GF-D8 (cell line): ENCODE results near the gene DNAH7.
"Not testable (repeated sequence)": the region's sequence is repeated elsewhere in the genome, so short reads cannot be mapped to it uniquely, and the experiment has no call there.

Source experiments
- DNase-seq: peaks from one replicate; lab custom pipeline; 2025; lab: John Stamatoyannopoulos, UW

Gene DNAH7

GRCh38 chr2:196068271-196069209, at the start of gene DNAH7:
TSS of gene DNAH7 (minus strand) at chr2:196068837. CDS start at chr2:196068711, 126 bp downstream.
- DNase-seq: peak; percentile 70

GRCh38 chr2:196117214-196117705, 48.6 kb upstream of the DNAH7 start:
- DNase-seq: no peak

DNA sequence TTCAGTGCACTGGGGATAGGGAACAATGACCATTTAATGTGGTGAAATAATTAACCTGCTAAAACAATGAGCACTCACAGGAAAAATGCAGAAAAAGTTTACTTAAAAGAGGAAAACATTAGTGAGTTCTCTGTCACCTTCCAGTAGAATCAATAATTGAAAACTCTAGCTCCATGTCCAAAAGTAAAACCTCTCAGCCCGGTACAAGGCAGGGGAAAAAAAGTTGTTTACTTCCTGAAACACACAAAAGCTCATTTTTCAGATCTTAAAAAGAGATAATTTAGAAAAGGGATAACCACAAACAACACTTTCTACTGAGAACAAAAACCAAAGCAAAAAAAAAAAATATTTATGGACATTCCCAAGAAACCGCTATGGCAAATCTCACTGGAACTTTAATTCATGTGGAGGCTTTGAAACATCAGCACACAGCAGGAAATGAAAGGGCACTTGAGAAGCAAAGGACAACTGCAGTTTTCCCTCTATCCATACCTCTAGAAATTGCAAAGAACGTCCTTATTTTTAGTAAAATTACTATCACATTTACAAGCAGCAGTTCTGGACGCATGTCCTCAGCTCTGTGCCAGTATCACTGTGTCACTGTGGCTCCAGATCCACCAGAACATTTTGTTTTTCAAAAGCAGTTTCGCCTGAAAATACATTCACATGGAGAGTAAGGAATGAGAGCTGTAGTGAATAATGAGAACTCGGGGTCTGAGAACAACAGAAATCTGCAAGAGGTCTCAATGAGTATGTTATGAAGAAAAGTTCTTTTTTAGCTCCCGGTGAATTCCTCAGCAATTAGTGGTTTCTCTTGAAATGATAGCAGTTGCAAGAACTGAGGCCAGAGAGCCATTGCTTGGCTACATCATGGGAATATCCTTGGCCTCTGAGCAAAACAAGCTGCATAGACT, 44.7 kb upstream of the DNAH7 start:
- no peak for DNase-seq

DNA sequence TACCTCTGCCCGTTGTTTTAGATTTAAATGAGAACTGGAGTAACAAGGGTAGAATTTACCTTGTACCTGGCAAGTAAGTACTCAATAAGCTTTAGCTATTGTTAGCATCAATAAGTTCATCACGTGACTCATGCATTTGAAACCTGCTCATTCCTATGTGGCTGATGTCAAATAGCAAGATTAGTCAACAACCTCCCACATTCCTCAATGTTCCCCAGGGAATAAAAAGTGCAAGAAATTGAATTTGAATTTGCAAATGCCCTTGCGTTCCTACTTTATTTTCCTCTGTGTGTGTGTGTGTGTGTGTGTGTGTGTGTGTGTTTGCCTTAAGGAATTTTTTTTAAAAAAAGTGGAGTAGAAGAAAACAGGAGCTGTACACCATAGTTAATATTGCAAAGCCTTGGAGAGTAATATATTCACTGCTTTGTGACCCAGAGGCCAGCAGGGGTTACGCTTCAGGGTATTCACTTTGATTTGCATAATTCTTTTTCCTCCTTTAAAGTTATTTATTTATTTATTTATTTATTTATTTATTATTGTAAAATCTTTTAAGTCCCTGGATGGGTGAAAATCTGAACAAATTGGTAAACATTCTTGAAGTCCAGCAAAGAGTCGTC, 43.9 kb upstream of the DNAH7 start:
- DNase-seq: no peak

DNA sequence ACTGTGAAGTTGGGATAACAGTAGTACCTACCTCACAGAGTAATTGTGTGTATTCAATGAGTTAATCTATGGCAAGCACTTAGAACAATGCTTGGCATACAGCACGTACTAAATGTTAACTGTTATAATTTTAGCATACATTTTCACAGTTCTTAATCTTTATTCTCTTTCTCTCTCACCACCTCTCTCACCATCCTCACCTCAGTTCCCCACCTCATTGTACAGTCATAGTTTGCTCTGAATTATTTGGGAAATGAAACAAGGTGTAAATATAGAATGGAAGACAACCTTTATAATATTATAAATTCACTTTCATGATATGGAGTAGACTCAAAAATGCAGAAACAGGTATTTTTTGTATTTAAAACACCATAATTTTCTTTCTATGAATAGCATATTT, 40.0 kb upstream of the DNAH7 start:
- no peak for DNase-seq

GRCh38 chr2:196105951-196106350, 37.3 kb upstream of the DNAH7 start:
- DNase-seq: no peak

GRCh38 chr2:196104066-196104465, 35.4 kb upstream of the DNAH7 start:
- DNase-seq: no peak

DNA sequence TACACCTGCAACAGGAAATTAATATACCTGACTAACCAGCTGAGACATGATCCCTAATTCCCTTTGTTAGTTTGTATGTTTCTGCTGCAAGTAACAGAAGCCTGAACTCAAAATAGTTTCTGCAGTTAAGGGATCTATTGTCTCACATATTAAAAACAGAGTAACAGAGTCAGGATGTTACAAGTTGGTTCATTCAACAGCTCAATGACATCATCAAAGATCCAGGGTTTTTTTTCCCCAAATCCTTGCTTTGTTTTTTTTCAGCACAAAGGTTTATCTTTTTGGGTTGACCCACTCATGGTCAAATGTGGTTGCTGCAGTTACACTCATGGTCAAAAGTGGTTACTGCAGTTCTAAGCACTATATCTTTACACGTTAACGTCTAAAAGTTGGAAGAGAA, 35.0 kb upstream of the DNAH7 start:
- no peak for DNase-seq

DNA sequence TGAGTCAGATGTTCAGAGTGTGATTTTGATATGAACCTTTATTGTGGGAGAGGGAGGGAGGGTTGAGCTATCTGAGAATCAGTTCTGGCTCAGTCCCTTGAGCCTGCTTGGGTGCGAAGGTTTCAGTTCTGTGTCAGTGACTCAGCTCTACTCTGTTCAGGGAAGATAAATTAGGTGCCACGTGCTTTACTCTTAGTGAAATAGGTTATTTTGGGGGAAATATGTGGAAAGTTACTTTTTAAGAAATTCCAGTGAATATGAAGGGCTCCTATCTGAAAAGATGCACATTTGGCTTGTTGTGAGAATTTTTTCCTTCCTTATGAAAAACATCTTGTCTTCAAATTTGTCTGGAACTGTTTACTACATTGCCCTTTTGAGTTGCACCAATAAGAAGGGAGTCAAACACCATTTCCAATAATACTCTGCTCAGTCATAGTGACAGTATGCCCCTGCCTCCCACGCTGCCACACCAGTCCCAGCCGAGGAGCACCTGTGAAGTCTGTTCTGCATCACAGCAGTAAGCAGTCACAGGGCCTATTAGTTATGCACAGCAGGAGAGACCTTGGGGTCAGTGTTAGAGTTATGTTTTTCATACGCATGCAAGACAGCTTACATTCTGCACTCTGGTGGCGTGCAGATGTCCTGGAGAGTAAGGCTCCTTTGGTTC, 32.8 kb upstream of the DNAH7 start:
- no peak for DNase-seq

DNA sequence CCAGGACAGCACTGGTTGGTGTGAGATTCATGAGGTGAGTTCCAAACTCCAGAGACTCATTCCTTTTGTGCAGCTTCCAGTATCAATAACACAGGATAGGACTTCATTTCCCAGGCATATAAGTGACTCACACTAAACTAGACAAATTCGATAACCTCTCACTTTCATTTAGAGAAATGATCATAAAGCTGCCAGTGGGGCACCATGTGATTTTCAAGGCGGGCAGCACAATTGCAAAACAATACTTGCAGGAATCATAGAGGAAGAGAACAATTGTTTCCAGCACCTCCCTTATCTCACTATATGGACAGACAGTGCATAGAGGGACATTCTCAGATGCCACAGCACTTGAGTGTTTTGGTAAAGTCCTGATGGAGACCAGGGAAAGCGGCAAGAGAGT, 31.3 kb upstream of the DNAH7 start:
- DNase-seq: no peak

- DNase-seq: no peak
These were observed 29.4 kb upstream of the DNAH7 start for GRCh38 chr2:196097864-196098660.

DNA sequence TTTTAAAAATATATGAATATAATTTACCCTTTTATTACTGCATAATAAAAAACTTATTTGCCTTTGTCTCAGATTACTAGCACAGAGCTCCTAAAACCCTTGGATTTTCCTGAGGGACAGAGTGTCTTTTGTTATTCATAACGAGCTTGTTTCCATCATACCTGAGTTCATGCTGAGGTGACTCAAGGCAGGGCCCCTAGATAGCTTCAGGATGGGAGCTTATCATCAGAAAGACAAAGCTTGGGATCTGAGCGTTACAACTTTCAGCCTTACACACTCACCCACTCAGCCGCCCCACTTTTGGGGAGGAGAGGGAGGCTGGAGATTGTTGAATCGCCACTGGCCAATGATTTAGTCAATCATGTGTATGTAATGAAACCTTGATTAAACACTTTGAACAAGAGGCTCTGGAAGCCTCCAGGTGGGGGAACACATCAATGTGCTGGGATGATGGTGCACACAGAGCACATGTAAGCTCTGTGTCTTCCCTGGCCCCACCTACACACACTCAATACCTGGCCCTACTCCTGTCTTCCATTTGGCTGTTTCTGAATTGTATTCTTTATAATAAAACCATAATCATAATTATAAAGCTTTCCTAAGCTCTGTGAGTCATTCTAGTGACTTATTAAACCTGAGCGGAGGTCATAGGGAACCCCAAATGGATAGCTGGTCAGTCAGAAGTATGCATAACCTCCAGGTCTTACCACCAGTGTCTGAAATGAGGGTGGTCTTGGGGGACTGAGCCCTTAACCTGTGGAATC, 28.5 kb upstream of the DNAH7 start:
- no peak for DNase-seq

DNA sequence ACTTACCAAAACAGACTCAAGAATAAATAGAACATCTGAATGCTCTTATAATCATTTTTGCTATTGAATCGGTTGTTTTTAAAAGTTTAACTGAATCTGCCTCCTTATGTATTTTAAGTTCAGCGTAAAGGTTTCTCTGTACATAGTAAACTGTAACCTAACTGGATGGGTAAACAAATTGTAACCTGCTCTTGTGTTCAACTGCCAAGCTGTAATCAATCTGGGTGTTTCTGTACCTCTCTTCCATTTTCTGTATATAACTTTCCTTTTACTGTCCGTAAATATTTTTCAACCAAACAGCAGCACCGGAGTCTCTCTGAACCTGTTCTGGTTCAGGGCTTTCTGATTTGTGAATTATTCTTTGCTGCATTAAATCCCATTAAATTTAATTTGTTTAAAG, 27.6 kb upstream of the DNAH7 start:
- DNase-seq: no peak

GRCh38 chr2:196089448-196089847, 20.8 kb upstream of the DNAH7 start:
- not testable (repeated sequence) for DNase-seq

DNA sequence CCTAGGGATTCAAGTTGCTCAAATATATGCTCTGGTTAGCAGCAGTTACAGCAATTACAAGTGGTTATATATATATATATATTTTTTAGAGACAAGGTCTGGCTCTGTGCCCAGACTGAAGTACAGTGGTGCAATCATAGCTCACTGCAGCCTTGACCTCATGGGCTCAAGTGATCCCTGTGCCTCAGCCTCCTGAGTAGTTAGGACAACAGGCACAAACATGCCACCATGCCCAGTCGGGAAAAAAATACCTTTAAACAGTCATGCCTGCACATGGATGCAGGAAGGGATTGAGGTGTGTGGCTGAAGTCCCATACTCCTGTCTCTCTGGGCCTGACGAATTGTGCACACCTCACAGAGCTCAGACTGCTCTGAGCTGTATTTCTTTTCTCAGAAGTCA, 19.6 kb upstream of the DNAH7 start:
- DNase-seq: no peak

DNA sequence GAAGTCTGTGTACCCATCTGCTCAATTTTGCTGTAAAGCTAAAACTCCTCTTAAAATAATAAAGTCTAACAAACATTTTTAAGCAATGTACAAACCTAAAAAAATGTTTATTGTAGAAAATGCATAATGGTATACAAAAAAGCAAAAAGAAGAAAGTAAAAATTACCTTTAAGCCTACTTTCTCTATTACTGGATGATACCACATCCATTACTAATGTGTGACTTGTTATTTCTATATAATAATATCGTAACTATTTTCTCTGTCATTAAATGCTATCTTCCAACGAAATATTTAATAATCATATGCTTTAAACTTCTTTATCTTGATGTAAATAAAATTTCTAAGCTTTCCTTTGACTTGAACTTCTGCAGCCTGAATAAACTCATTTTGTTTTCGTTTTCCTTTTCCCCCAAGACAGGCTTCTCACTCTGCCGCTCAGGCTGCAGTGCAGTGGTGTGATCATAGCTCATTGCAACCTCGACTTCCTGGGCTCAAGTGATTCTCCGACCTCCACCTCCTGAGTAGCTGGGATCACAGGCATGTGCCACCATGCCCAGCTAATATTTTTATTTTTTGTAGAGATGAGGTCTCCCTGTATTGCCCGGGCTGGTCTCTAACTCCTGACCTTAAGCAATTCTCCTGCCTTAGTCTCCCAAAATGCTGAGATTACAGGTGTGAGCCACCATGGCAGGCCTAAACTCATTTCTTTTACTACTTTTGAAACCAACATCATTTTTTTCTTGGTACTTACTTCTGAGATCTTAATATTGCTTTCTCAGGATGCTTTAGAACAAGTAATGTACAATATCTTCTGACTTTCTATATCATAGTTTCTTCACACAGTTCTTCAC, 18.1 kb upstream of the DNAH7 start:
- DNase-seq: no peak

DNA sequence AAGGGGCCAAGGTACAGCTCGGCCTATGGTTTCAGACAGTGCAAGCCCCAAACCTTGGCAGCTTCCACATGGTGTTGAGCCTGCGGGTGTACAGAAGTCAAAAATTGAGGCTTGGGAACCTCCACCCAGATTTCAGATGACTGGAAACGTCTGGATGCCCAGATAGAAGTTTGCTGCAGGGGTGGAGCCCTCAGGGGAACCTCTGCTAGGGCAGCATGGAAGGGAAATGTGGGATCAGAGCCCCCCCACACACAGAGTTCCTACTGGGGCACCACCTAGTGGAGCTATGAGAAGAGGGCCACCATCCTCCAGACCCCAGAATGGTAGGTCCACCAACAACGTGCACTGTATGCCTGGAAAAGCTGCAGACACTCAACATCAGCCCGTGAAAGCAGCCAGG, 15.0 kb upstream of the DNAH7 start:
- no peak for DNase-seq

GRCh38 chr2:196080526-196080925, 11.9 kb upstream of the DNAH7 start:
- DNase-seq: no peak

DNA sequence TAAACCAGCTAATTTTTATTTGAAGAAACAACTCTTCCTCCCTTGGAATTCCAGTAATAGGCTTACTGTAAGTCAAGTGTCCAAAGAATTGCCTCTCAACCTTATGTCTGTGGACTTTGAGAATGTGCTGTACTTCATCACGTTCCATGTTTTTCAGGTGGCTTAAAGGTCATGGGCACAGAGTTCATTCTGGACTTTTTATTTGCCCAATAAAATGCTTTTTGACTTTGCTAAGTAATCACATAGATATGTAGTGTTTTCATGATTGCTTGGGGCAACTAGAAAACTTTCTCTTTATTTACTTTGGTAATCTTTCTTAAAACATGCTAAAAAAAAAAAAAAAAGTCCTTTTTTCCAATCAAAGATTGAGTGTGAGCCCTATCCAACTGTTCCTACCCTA, 10.4 kb upstream of the DNAH7 start:
- DNase-seq: no peak
